Activated CD8-positive, alpha-beta memory T cell treated with anti-CD3 and anti-CD28 coated beads, Interleukin-2, amount 50 U/mL, for 1 hour (primary cell): Measurements from ENCODE around the gene ANKRD63.

Experiments used
- DNase-seq: peaks from one replicate; pipeline ENCODE4 v3.0.0-alpha.2; 2020; ENCODE audit errors: extremely low read depth

ANKRD63 gene

GRCh38 chr15:40313531-40314398 is 30.9 kb upstream of the ANKRD63 start:
- DNase-seq = no peak

- DNase-seq = no peak
Observed at GRCh38 chr15:40312370-40313158, 29.7 kb upstream of the ANKRD63 start.

- DNase-seq = no peak
Observed at GRCh38 chr15:40310993-40311392, 28.1 kb upstream of the ANKRD63 start.

GRCh38 chr15:40310001-40310959 is 27.4 kb upstream of the ANKRD63 start:
- DNase-seq = no peak

GRCh38 chr15:40309344-40309862 is 26.5 kb upstream of the ANKRD63 start:
- DNase-seq = no peak

GRCh38 chr15:40307421-40308211 is 24.8 kb upstream of the ANKRD63 start, which contains the start of gene PLCB2:
Gene PLCB2 (minus strand): TSS chr15:40307935. CDS start chr15:40307672, 263 bp downstream.
- DNase-seq = peak; percentile 24

- DNase-seq = no peak
Observed at GRCh38 chr15:40306908-40307307, 24.0 kb upstream of the ANKRD63 start.

- no peak for DNase-seq
Observed at GRCh38 chr15:40306371-40306770, 23.5 kb upstream of the ANKRD63 start.

GRCh38 chr15:40305281-40305680 is 22.4 kb upstream of the ANKRD63 start:
- no peak for DNase-seq

- no peak for DNase-seq
Observed at GRCh38 chr15:40303576-40303975, 20.7 kb upstream of the ANKRD63 start.

- no peak for DNase-seq
Observed at GRCh38 chr15:40302981-40303380, 20.1 kb upstream of the ANKRD63 start.

GRCh38 chr15:40302288-40302886 is 19.5 kb upstream of the ANKRD63 start:
- DNase-seq = no peak

- DNase-seq = no peak
Observed at GRCh38 chr15:40301467-40302179, 18.8 kb upstream of the ANKRD63 start.

GRCh38 chr15:40300771-40301170 is 17.9 kb upstream of the ANKRD63 start:
- no peak for DNase-seq

GRCh38 chr15:40300367-40300766 is 17.5 kb upstream of the ANKRD63 start:
- DNase-seq = no peak

GRCh38 chr15:40298216-40298935 is 15.5 kb upstream of the ANKRD63 start:
- DNase-seq = no peak

GRCh38 chr15:40297356-40297755 is 14.5 kb upstream of the ANKRD63 start:
- DNase-seq = no peak

- DNase-seq = no peak
Observed at GRCh38 chr15:40296561-40297230, 13.8 kb upstream of the ANKRD63 start.
